Esophagus (tissue), 2 donors: ENCODE results near the gene IL5. TPM values are rescaled to one million over a fixed set of nuclear protein-coding genes. Genes with fewer than 3 reads are reported as not detected.

Source experiments
- H3K27ac ChIP-seq, 2 donors: one replicate each; pipeline ENCODE4 v1.5.1; 2013; ENCODE audit warnings: low read depth in 2 of 2, mild to moderate bottlenecking in 2 of 2, inconsistent platforms in 1 of 2, low read length in 1 of 2, moderate library complexity in 1 of 2
- H3K27me3 ChIP-seq, 2 donors: one replicate each; pipeline ENCODE4 v1.6.1; 2013; ENCODE audit warnings: low read length in 2 of 2, control low read depth in 1 of 2, mild to moderate bottlenecking in 1 of 2; ENCODE audit not compliant: insufficient read depth in 2 of 2, control insufficient read depth in 1 of 2
- H3K36me3 ChIP-seq, 2 donors: one replicate each; pipeline ENCODE4 v1.6.1; 2013; ENCODE audit warnings: low read length in 1 of 2; ENCODE audit not compliant: control insufficient read depth in 2 of 2, insufficient read depth in 2 of 2
- H3K4me1 ChIP-seq, 2 donors: one replicate each; pipeline ENCODE4 v1.6.1; 2013; ENCODE audit warnings: low read length in 1 of 2; ENCODE audit not compliant: control insufficient read depth in 2 of 2, insufficient read depth in 2 of 2
- H3K4me3 ChIP-seq, 2 donors: one replicate each; pipeline ENCODE4 v1.5.1; 2013; ENCODE audit warnings: low read length in 2 of 2, mild to moderate bottlenecking in 2 of 2, low read depth in 1 of 2, moderate library complexity in 1 of 2
- H3K9me3 ChIP-seq, 2 donors: one replicate each; pipeline ENCODE4 v1.6.1; 2013; ENCODE audit warnings: mild to moderate bottlenecking in 2 of 2, low read depth in 1 of 2, low read length in 1 of 2, moderate library complexity in 1 of 2; ENCODE audit not compliant: control insufficient read depth in 2 of 2, insufficient read depth in 1 of 2
- WGBS, 2 donors: extraction: QIAGEN DNeasy Blood & Tissue Kit; methylation state at CpG; one replicate each; pipeline ENCODE4 v1.1.7; 2013; 5-methylcytosine and 5-hydroxymethylcytosine counted together
- polyA plus RNA-seq, 2 donors: library from polyadenylated mRNA; stranded (reverse); fragments of 200-250 nt; gene quantifications; one replicate each; pipeline ENCODE4 v1.2.3, GENCODE V29; 2013
- donor health status: healthy with polysubstance abuse.
- donor health status: Bipolar disorder and iron deficiency.

The IL5 gene
- polyA plus RNA-seq, 2 donors: not detected

GRCh38 chr5:132493821-132494220 lies 49.5 kb downstream of the IL5 start:
- no peak overlapping the region for H3K4me3 ChIP-seq
- 98 to 100% methylated on average over 2 of the region's 2 CpGs for WGBS, 2 donors
- peak overlapping the region in 1 of 2 donors; percentile 71 for H3K27ac ChIP-seq
- H3K36me3 ChIP-seq: peaks cover 0 to 3% of the 10 kb centered on the region in 2 donors
- no peaks in the 10 kb centered on the region for H3K9me3 ChIP-seq
- H3K4me1 ChIP-seq: peaks cover 6 to 27% of the 10 kb centered on the region in 2 donors
- no peaks in the 10 kb centered on the region for H3K27me3 ChIP-seq

DNA sequence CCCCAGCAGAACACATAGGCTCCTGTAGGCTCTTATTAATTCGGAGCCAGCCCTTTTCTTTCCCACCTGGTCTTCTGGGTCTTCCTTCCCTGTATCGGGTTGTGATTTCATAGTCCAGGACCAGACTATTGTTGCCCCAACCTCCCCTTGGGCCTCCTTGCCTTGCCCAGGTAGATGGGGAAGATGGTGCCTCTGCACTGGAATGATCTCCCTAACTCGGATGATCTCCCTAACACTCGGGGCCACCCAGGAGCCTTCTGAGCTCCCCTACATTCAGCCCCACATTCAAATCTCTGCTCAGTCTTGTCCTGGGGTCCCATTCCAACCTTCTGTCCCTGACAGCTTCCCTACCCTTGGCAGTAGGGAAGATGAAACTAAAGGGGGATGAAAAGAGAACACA lies 50.1 kb downstream of the IL5 start:
- Histone ChIP-seq H3K4me3 (no peak overlapping the region), H3K4me1 (peaks cover 7 to 28% of the 10 kb centered on the region in 2 donors), H3K36me3 (peaks cover 0 to 4% of the 10 kb centered on the region in 2 donors), H3K27me3 (no peaks in the 10 kb centered on the region), H3K9me3 (no peaks in the 10 kb centered on the region), H3K27ac (peak overlapping the region in 1 of 2 donors; percentile 60)
- WGBS, 2 donors: 93 to 96% methylated on average over 4 of the region's 4 CpGs

GRCh38 chr5:132492386-132493125 lies 50.8 kb downstream of the IL5 start:
- peaks cover 5 to 8% of the 10 kb centered on the region in 2 donors for H3K36me3 ChIP-seq
- no peaks in the 10 kb centered on the region for H3K9me3 ChIP-seq
- WGBS, 2 donors: 76 to 86% methylated on average over 3 of the region's 3 CpGs
- H3K27me3 ChIP-seq: no peaks in the 10 kb centered on the region
- H3K4me3 ChIP-seq: no peak overlapping the region
- peak overlapping the region in 1 of 2 donors; percentile 97 for H3K27ac ChIP-seq
- peaks cover 12 to 29% of the 10 kb centered on the region in 2 donors for H3K4me1 ChIP-seq

Other genes with a start within 250 kb of the IL5 start
- under 1 TPM; 0.14 to 0.16 TPM for gene SLC22A4, start 249.1 kb downstream of the IL5 start, polyA plus RNA-seq
- 1 to 10 TPM; 3.0 to 4.1 TPM for gene SLC22A5, start 173.8 kb downstream of the IL5 start, polyA plus RNA-seq
- gene IRF1, start 52.7 kb downstream of the IL5 start, polyA plus RNA-seq: 10 to 100 TPM in 1 of 2 donors, 1 to 10 TPM in 1; 7.5 to 14.2 TPM
- 1 to 10 TPM; 6.2 to 8.5 TPM for gene RAD50, start 13.5 kb upstream of the IL5 start, polyA plus RNA-seq
- gene IL13, start 114.7 kb upstream of the IL5 start, polyA plus RNA-seq: not detected
- gene IL4, start 130.5 kb upstream of the IL5 start, polyA plus RNA-seq: not detected
- gene KIF3A, start 194.0 kb upstream of the IL5 start, polyA plus RNA-seq: 1 to 10 TPM; 2.0 to 2.4 TPM
- gene CCNI2, start 203.9 kb upstream of the IL5 start, polyA plus RNA-seq: under 1 TPM; 0.04 to 0.05 TPM
- gene SEPTIN8, start 233.7 kb upstream of the IL5 start, polyA plus RNA-seq: 10 to 100 TPM; 22.1 to 23.3 TPM